GM19043 (cell line): ENCODE data around the gene ATRIP.
"Not testable (repeated sequence)": the region's sequence is repeated elsewhere in the genome, so short reads cannot be mapped to it uniquely, and the experiment has no call there.

Source experiments
- ATAC-seq: cut with Tn5 transposase; IDR thresholded peaks from one replicate; pipeline ENCODE4 v1.9.1; 2021; ENCODE audit warnings: low read depth; ENCODE audit not compliant: unreplicated experiment

Gene ATRIP

GRCh38 chr3:48466386-48467109 lies 20.0 kb downstream of the ATRIP start:
- ATAC-seq = no peak

GRCh38 chr3:48467110-48467454 lies 20.5 kb downstream of the ATRIP start:
- no peak for ATAC-seq

GRCh38 chr3:48467473-48468267 lies 21.1 kb downstream of the ATRIP start:
- ATAC-seq = no peak

- no peak for ATAC-seq
Measured at GRCh38 chr3:48468329-48468731, 21.8 kb downstream of the ATRIP start.

GRCh38 chr3:48469046-48469915 lies 22.7 kb downstream of the ATRIP start:
- no peak for ATAC-seq

GRCh38 chr3:48470286-48470685 lies 23.7 kb downstream of the ATRIP start:
- ATAC-seq = no peak

- no peak for ATAC-seq
Measured at GRCh38 chr3:48472673-48472922, 26.1 kb downstream of the ATRIP start.

- peak; percentile 83 for ATAC-seq
Measured at GRCh38 chr3:48472923-48473616, 26.5 kb downstream of the ATRIP start.

- ATAC-seq = no peak
Measured at GRCh38 chr3:48473617-48473952, 27.0 kb downstream of the ATRIP start.

GRCh38 chr3:48474031-48474430 lies 27.5 kb downstream of the ATRIP start:
- not testable (repeated sequence) for ATAC-seq

GRCh38 chr3:48474619-48475018 lies 28.1 kb downstream of the ATRIP start:
- no peak for ATAC-seq

GRCh38 chr3:48475188-48475587 lies 28.7 kb downstream of the ATRIP start:
- no peak for ATAC-seq

GRCh38 chr3:48476426-48477053 lies 30.0 kb downstream of the ATRIP start:
- no peak for ATAC-seq

GRCh38 chr3:48477959-48478520 lies 31.5 kb downstream of the ATRIP start:
- no peak for ATAC-seq

- ATAC-seq = peak; percentile 52
Measured at GRCh38 chr3:48478626-48479555, 32.4 kb downstream of the ATRIP start.

- ATAC-seq = not testable (repeated sequence)
Measured at GRCh38 chr3:48480891-48481290, 34.4 kb downstream of the ATRIP start.

GRCh38 chr3:48482822-48483221 lies 36.3 kb downstream of the ATRIP start:
- ATAC-seq = not testable (repeated sequence)

GRCh38 chr3:48486952-48487351 lies 40.4 kb downstream of the ATRIP start:
- ATAC-seq = no peak
